Heart left ventricle (tissue), 13 donors: ENCODE data around the gene IL25.

Source experiments
- POLR2A ChIP-seq, 2 donors: fragments of 450-650 bp; IDR thresholded peaks; one replicate each; pipeline ENCODE4 v1.6.1; 2017; ENCODE audit warnings: antibody characterized with exemption in 2 of 2, mild to moderate bottlenecking in 2 of 2, moderate library complexity in 2 of 2
- TF ChIP-seq, protein P1 (sequence below), 12 donors: fragments of 200-600 bp; sonication (generic) in 4 of 12; IDR thresholded peaks; one replicate each; pipeline versions ENCODE4 v1.5.0 to v1.8.0; 2018 to 2022; ENCODE audit warnings: antibody characterized with exemption in 12 of 12, mild to moderate bottlenecking in 5 of 12
- donor health status: ischemic (EF 13 %, LVEDD 7.1; RV severe dilation, severe dysfunction).
- donor health status: DM: no; HTN: yes; CAD: no.
- donor health status: DM: no; HTN: no; CAD: no.
- donor health status: ischemic (EF 25% LVEDD 6.9; RV normal size, moderate dysfunction).
- donor health status: ischemic (EF 25% LVEDD 5.7; RV mildly dilated, moderate dysfunction).
- donor health status: ischemic (EF 35%, LVEDD 5.7; RV mildly dilated, moderate dysfunction).
- donor health status: nonischemic (EF 11% LVEDD 7.7; RV severe dilation, severe dysfunction).
- donor health status: DM: yes; HTN: yes; CAD: no.
- donor health status: PGD.
- donor health status: ischemic (EF 29% LVEDD 5.4; RV normal size, mild dysfunction).
- donor health status: nonischemic (EF 23%, LVEDD 6.1; RV moderate dilation, normal function).

GRCh38 chr14:23377198-23377550 is 4.6 kb downstream of the IL25 start:
- TF ChIP-seq, protein P1, sequence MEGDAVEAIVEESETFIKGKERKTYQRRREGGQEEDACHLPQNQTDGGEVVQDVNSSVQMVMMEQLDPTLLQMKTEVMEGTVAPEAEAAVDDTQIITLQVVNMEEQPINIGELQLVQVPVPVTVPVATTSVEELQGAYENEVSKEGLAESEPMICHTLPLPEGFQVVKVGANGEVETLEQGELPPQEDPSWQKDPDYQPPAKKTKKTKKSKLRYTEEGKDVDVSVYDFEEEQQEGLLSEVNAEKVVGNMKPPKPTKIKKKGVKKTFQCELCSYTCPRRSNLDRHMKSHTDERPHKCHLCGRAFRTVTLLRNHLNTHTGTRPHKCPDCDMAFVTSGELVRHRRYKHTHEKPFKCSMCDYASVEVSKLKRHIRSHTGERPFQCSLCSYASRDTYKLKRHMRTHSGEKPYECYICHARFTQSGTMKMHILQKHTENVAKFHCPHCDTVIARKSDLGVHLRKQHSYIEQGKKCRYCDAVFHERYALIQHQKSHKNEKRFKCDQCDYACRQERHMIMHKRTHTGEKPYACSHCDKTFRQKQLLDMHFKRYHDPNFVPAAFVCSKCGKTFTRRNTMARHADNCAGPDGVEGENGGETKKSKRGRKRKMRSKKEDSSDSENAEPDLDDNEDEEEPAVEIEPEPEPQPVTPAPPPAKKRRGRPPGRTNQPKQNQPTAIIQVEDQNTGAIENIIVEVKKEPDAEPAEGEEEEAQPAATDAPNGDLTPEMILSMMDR (IDR thresholded peaks at IDR 0.05): no peak
- no peak for TF ChIP-seq POLR2A (IDR thresholded peaks at IDR 0.05)
